ENCODE data around the gene PINLYP. TPM values are rescaled to one million over a fixed set of nuclear protein-coding genes. Genes with fewer than 3 reads are reported as not detected.

Gene PINLYP
- total RNA-seq, 4 donors from 2014 or later = 4.6 to 46.5 (median 10.3) TPM

- Histone ChIP-seq H3K4me3 (peak overlapping the region; percentile 79 to 95), H3K36me3 (no peaks in the 10 kb centered on the region), H3K4me1 (peaks cover 0 to 5% of the 10 kb centered on the region in 2 donors), H3K27me3 (no peaks in the 10 kb centered on the region), H3K9me3 (no peaks in the 10 kb centered on the region), H3K27ac (peak overlapping the region; percentile 85 to 89)
- no peak for TF ChIP-seq POLR2A (IDR thresholded peaks at IDR 0.05)
- TF ChIP-seq CTCF (IDR thresholded peaks at IDR 0.05) = no peak
- no peak for DNase-seq
- intact Hi-C loops (cut with DNase I; ENCODE audit: low total_unique reads) = loop anchor here (5.0 kb wide), 1 partner anchor 93 kb away; no protein-coding TSS in a partner anchor
Observed at GRCh38 chr19:43574424-43575155, 1.0 kb upstream of the PINLYP start.

- H3K36me3 ChIP-seq = no peaks in the 10 kb centered on the region
- peak overlapping the region; percentile 79 to 85 for H3K27ac ChIP-seq
- intact Hi-C loops (cut with DNase I; ENCODE audit: low total_unique reads) = loop anchor here (5.0 kb wide), 1 partner anchor 91 kb away; no protein-coding TSS in a partner anchor
- DNase-seq = no peak
- H3K9me3 ChIP-seq = no peaks in the 10 kb centered on the region
- peak overlapping the region; percentile 79 to 95 for H3K4me3 ChIP-seq
- peaks cover 0 to 8% of the 10 kb centered on the region in 2 donors for H3K4me1 ChIP-seq
- no peaks in the 10 kb centered on the region for H3K27me3 ChIP-seq
- TF ChIP-seq CTCF (IDR thresholded peaks at IDR 0.05) = no peak
- no peak for TF ChIP-seq POLR2A (IDR thresholded peaks at IDR 0.05)
Observed at GRCh38 chr19:43575955-43576878, 616 bp downstream of the PINLYP start.

- no peak overlapping the region for H3K4me3 ChIP-seq
- H3K4me1 ChIP-seq = peaks cover 5 to 13% of the 10 kb centered on the region in 2 donors
- no peak for DNase-seq
- no peak overlapping the region for H3K27ac ChIP-seq
- H3K36me3 ChIP-seq = no peaks in the 10 kb centered on the region
- no peaks in the 10 kb centered on the region for H3K27me3 ChIP-seq
- intact Hi-C loops (cut with DNase I; ENCODE audit: low total_unique reads) = loop anchor here (5.0 kb wide), 1 partner anchor 89 kb away; no protein-coding TSS in a partner anchor
- TF ChIP-seq POLR2A (IDR thresholded peaks at IDR 0.05) (no peak), CTCF (IDR thresholded peaks at IDR 0.05) (no peak)
- no peaks in the 10 kb centered on the region for H3K9me3 ChIP-seq
Observed at GRCh38 chr19:43578787-43579186, 3.2 kb downstream of the PINLYP start.

- no peak for TF ChIP-seq POLR2A (IDR thresholded peaks at IDR 0.05)
- no peak for TF ChIP-seq CTCF (IDR thresholded peaks at IDR 0.05)
- no peak for DNase-seq
- Histone ChIP-seq H3K4me3 (peak overlapping the region in 1 of 2 donors; percentile 52), H3K27me3 (no peaks in the 10 kb centered on the region), H3K27ac (peak overlapping the region; percentile 80 to 84), H3K9me3 (no peaks in the 10 kb centered on the region), H3K36me3 (no peaks in the 10 kb centered on the region), H3K4me1 (peaks cover 5 to 8% of the 10 kb centered on the region in 2 donors)
- intact Hi-C loops (cut with DNase I; ENCODE audit: low total_unique reads) = no loop called here
Observed at GRCh38 chr19:43581467-43581866, 5.9 kb downstream of the PINLYP start.
